H1 (cell line): ENCODE measurements around the gene STARD13.

Source experiments
- SUZ12 ChIP-seq: fragments of 200-600 bp; sonication (generic); IDR thresholded peaks from 2 replicates; pipeline ENCODE4 v1.6.1; 2012; ENCODE audit warnings: mild to moderate bottlenecking, inconsistent platforms, low read length, moderate library complexity, mixed read lengths
- TF ChIP-seq, protein P1 (sequence below), 3 experiments: IDR thresholded peaks; 1 replicate in 2 of 3; 2 replicates in 1 of 3; pipeline versions ENCODE4 v1.5.1 to v1.6.1; 2011; ENCODE audit warnings: low read length in 3 of 3, mild to moderate bottlenecking in 3 of 3, inconsistent platforms in 2 of 3, low read depth in 1 of 3, moderate library complexity in 1 of 3; ENCODE audit not compliant: insufficient read depth in 1 of 3; ENCODE audit errors: control extremely low read depth in 1 of 3

DNA sequence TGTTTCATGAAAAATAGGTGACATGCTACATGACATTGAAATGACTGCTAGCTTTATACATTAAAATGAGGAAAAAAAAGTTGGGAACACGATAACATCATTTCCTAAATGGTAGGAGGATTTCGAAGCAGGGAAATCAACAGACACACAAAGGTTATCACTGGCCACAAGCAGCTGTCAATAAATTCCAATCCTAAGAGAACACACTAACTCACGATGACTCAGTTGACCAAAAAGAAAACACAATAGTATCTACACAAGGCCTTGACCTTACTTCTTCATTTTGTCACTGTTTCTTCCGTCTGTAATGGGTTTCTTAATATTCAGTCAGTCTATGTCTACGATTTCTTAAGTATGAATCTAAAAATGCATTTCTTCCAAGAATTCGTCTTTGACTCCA is 36.5 kb downstream of the STARD13 start:
- no peak for TF ChIP-seq SUZ12
- TF ChIP-seq, protein P1, sequence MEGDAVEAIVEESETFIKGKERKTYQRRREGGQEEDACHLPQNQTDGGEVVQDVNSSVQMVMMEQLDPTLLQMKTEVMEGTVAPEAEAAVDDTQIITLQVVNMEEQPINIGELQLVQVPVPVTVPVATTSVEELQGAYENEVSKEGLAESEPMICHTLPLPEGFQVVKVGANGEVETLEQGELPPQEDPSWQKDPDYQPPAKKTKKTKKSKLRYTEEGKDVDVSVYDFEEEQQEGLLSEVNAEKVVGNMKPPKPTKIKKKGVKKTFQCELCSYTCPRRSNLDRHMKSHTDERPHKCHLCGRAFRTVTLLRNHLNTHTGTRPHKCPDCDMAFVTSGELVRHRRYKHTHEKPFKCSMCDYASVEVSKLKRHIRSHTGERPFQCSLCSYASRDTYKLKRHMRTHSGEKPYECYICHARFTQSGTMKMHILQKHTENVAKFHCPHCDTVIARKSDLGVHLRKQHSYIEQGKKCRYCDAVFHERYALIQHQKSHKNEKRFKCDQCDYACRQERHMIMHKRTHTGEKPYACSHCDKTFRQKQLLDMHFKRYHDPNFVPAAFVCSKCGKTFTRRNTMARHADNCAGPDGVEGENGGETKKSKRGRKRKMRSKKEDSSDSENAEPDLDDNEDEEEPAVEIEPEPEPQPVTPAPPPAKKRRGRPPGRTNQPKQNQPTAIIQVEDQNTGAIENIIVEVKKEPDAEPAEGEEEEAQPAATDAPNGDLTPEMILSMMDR (IDR thresholded peaks at IDR 0.05; ENCODE audit: control extremely low read depth in 1 of 3, insufficient read depth in 1 of 3, low read depth in 1 of 3, low read length in 3 of 3) = no peak
